Stomach (tissue), 9 donors: ENCODE data around the gene PTGES3L. TPM values are rescaled to one million over a fixed set of nuclear protein-coding genes. Genes with fewer than 3 reads are reported as not detected.
"Not testable (repeated sequence)": the region's sequence is repeated elsewhere in the genome, so short reads cannot be mapped to it uniquely, and the experiment has no call there.

Source experiments
- DNase-seq, 2 donors: peaks; one replicate each; pipeline versions ENCODE4 v3.0.0 to v3.0.0-alpha.2; 2013 to 2019
- H3K27ac ChIP-seq, 5 donors: fragments of 200-600 bp in 4 of 5; sonication (generic) in 4 of 5; one replicate each; pipeline ENCODE4 v1.5.1; 2013 to 2019; ENCODE audit warnings: mild to moderate bottlenecking in 1 of 5, moderate library complexity in 1 of 5
- H3K27me3 ChIP-seq, 3 donors: fragments of 200-600 bp; sonication (generic); one replicate each; pipeline ENCODE4 v1.5.1; 2017 to 2019; ENCODE audit warnings: mixed run types in 1 of 3
- H3K36me3 ChIP-seq, 4 donors: fragments of 200-600 bp; sonication (generic); 1 replicate in 3 of 4; 2 replicates in 1 of 4; pipeline ENCODE4 v1.5.1; 2016 to 2019
- H3K4me1 ChIP-seq, 4 donors: fragments of 200-600 bp; sonication (generic); one replicate each; pipeline ENCODE4 v1.5.1; 2016 to 2019
- H3K4me3 ChIP-seq, 4 donors: fragments of 200-600 bp; sonication (generic) in 3 of 4; one replicate each; pipeline ENCODE4 v1.5.1; 2016 to 2019; ENCODE audit warnings: mild to moderate bottlenecking in 1 of 4
- H3K9me3 ChIP-seq, 4 donors: fragments of 200-600 bp; sonication (generic); one replicate each; pipeline ENCODE4 v1.5.1; 2016 to 2019
- EP300 ChIP-seq: sonication (generic); formaldehyde crosslinking; IDR thresholded peaks from one replicate; pipeline ENCODE4 v1.6.1; 2017; ENCODE audit warnings: antibody characterized with exemption
- POLR2A ChIP-seq, 4 donors: fragments of 450-650 bp; IDR thresholded peaks; one replicate each; pipeline ENCODE4 v1.6.1; 2016; ENCODE audit warnings: antibody characterized with exemption in 4 of 4, control low read depth in 2 of 4, mild to moderate bottlenecking in 1 of 4, moderate library complexity in 1 of 4
- POLR2AphosphoS5 ChIP-seq, 3 donors: sonication (generic); formaldehyde crosslinking; IDR thresholded peaks; one replicate each; pipeline ENCODE4 v1.6.1; 2016; ENCODE audit warnings: antibody characterized with exemption in 3 of 3
- WGBS, 5 donors: extraction: QIAGEN DNeasy Blood & Tissue Kit in 3 of 5; methylation state at CpG; one replicate each; pipeline versions ENCODE4 v1.1.5 to v1.1.7; 2013 to 2018; 5-methylcytosine and 5-hydroxymethylcytosine counted together
- intact Hi-C: fragments of 100-400 bp; cut with DNase I; formaldehyde crosslinking; loops from one replicate; pipeline ENCODE4 v1.15.1; 2023; ENCODE audit warnings: low total_unique reads
- polyA plus RNA-seq, 3 donors: library from polyadenylated mRNA; stranded (reverse); fragments of 200-250 nt; gene quantifications; one replicate each; pipeline ENCODE4 v1.2.3, GENCODE V29; 2013
- total RNA-seq, 5 donors: library from RNA; depleted of rRNA; stranded (reverse); fragments of >200 nt; gene quantifications; one replicate each; pipeline versions ENCODE4 v1.1.0 to v1.2.3, GENCODE V29; 2014 to 2016
- TF ChIP-seq, protein P1 (sequence below), 7 experiments: fragments of 450-650 bp in 4 of 7; fragments of 200-600 bp in 3 of 7; sonication (generic) in 3 of 7; IDR thresholded peaks; one replicate each; pipeline ENCODE4 v1.5.1; 2016 to 2019; ENCODE audit warnings: antibody characterized with exemption in 7 of 7, control low read depth in 2 of 7, mild to moderate bottlenecking in 1 of 7
- donor health status: healthy with polysubstance abuse.
- donor health status: Bipolar disorder and iron deficiency.
- donor health status: healthy.

Gene PTGES3L
- total and polyA plus RNA-seq, 8 donors, result 1.3 to 9.8 (median 3.6) TPM; not detected in 3

- DNase-seq, result no peak
- Histone ChIP-seq H3K27ac (no peak overlapping the region), H3K36me3 (no peaks in the 10 kb centered on the region), H3K9me3 (no peaks in the 10 kb centered on the region), H3K27me3 (no peaks in the 10 kb centered on the region), H3K4me3 (no peak overlapping the region), H3K4me1 (peaks cover 7 to 16% (median 11%) of the 10 kb centered on the region in 4 donors)
- 26 to 54% (median 28%) methylated on average over 2 of the region's 2 CpGs for WGBS, 5 donors
- TF ChIP-seq, protein P1, sequence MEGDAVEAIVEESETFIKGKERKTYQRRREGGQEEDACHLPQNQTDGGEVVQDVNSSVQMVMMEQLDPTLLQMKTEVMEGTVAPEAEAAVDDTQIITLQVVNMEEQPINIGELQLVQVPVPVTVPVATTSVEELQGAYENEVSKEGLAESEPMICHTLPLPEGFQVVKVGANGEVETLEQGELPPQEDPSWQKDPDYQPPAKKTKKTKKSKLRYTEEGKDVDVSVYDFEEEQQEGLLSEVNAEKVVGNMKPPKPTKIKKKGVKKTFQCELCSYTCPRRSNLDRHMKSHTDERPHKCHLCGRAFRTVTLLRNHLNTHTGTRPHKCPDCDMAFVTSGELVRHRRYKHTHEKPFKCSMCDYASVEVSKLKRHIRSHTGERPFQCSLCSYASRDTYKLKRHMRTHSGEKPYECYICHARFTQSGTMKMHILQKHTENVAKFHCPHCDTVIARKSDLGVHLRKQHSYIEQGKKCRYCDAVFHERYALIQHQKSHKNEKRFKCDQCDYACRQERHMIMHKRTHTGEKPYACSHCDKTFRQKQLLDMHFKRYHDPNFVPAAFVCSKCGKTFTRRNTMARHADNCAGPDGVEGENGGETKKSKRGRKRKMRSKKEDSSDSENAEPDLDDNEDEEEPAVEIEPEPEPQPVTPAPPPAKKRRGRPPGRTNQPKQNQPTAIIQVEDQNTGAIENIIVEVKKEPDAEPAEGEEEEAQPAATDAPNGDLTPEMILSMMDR (IDR thresholded peaks at IDR 0.05), result no peak
- TF ChIP-seq POLR2A (IDR thresholded peaks at IDR 0.05) (no peak), EP300 (no peak), POLR2AphosphoS5 (IDR thresholded peaks at IDR 0.05) (no peak)
- intact Hi-C loops, result no loop called here
Observed at GRCh38 chr17:42975265-42975664, 4.6 kb downstream of the PTGES3L start.

- H3K27me3 ChIP-seq, DNase-seq, H3K4me3 ChIP-seq, H3K4me1 ChIP-seq, H3K9me3 ChIP-seq, H3K36me3 ChIP-seq, intact Hi-C loops, H3K27ac ChIP-seq: not testable (repeated sequence)
- WGBS, 5 donors, result 55 to 79% (median 73%) methylated on average over 3 to 13 of the region's 18 CpGs
Observed at GRCh38 chr17:42973323-42973722, 6.6 kb downstream of the PTGES3L start.

GRCh38 chr17:42971589-42971988 is 8.3 kb downstream of the PTGES3L start:
- H3K36me3 ChIP-seq, result no peaks in the 10 kb centered on the region
- WGBS, 5 donors, result 83 to 93% (median 89%) methylated on average over 5 of the region's 5 CpGs
- intact Hi-C loops, result no loop called here
- no peak overlapping the region for H3K27ac ChIP-seq
- no peak overlapping the region for H3K4me3 ChIP-seq
- no peaks in the 10 kb centered on the region for H3K9me3 ChIP-seq
- no peaks in the 10 kb centered on the region for H3K27me3 ChIP-seq
- no peak for DNase-seq
- H3K4me1 ChIP-seq, result no peaks in the 10 kb centered on the region
- TF ChIP-seq POLR2AphosphoS5 (IDR thresholded peaks at IDR 0.05), result no peak
- TF ChIP-seq, protein P1 (IDR thresholded peaks at IDR 0.05), result no peak
- no peak for TF ChIP-seq POLR2A (IDR thresholded peaks at IDR 0.05)

GRCh38 chr17:42969001-42969581 is 10.8 kb downstream of the PTGES3L start:
- intact Hi-C loops, result no loop called here
- no peak for DNase-seq
- TF ChIP-seq, protein P1 (IDR thresholded peaks at IDR 0.05), result no peak
- TF ChIP-seq EP300 (no peak), POLR2A (IDR thresholded peaks at IDR 0.05) (no peak), POLR2AphosphoS5 (IDR thresholded peaks at IDR 0.05) (no peak)
- no peak overlapping the region for H3K27ac ChIP-seq
- no peaks in the 10 kb centered on the region for H3K9me3 ChIP-seq
- no peaks in the 10 kb centered on the region for H3K36me3 ChIP-seq
- peaks cover 0 to 8% (median 6%) of the 10 kb centered on the region in 4 donors for H3K4me1 ChIP-seq
- H3K27me3 ChIP-seq, result no peaks in the 10 kb centered on the region
- WGBS, 5 donors, result 31 to 54% (median 43%) methylated on average over 5 of the region's 5 CpGs
- H3K4me3 ChIP-seq, result no peak overlapping the region

DNA sequence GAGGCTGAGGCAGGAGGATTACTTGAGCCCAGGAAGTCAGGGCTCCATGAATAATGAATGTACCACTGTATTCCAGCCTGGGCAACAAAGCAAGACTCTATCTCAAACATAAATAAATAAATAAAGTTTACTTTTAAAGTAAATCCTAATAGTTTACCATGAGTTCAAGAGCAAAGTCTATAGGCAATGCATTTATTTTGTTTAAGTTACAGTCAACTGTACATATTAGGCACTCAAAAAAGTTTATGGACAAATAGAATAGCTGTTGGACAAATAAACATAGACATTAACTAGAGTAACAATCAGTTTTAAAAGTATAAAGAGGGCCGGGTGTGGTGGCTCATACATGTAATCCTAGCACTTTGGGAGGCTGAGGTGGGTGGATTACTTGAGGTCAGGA is 12.0 kb downstream of the PTGES3L start:
- H3K36me3 ChIP-seq, result peaks cover 0 to 4% (median under 1%) of the 10 kb centered on the region in 4 donors
- DNase-seq, result no peak
- no peak overlapping the region for H3K27ac ChIP-seq
- peaks cover 5 to 19% (median 16%) of the 10 kb centered on the region in 4 donors for H3K4me1 ChIP-seq
- intact Hi-C loops, result no loop called here
- 42 to 69% (median 50%) methylated on average over 1 of the region's 1 CpG for WGBS, 5 donors
- H3K27me3 ChIP-seq, result no peaks in the 10 kb centered on the region
- H3K9me3 ChIP-seq, result no peaks in the 10 kb centered on the region
- TF ChIP-seq EP300 (no peak), POLR2A (IDR thresholded peaks at IDR 0.05) (no peak), POLR2AphosphoS5 (IDR thresholded peaks at IDR 0.05) (no peak)
- TF ChIP-seq, protein P1 (IDR thresholded peaks at IDR 0.05), result no peak
- no peak overlapping the region for H3K4me3 ChIP-seq
